GM06990 (cell line): Measurements from ENCODE around the gene SLCO1A2.
"Not testable (repeated sequence)": the region's sequence is repeated elsewhere in the genome, so short reads cannot be mapped to it uniquely, and the experiment has no call there.

Experiments used
- DNase-seq: peaks from one replicate; pipeline ENCODE4 v3.0.0-alpha.2; 2011; ENCODE audit not compliant: insufficient read length; ENCODE audit errors: extremely low read depth
- H3K27me3 ChIP-seq: replicated peaks from 2 replicates; pipeline ENCODE4 v1.6.0; 2011; ENCODE audit warnings: low read length; ENCODE audit not compliant: control insufficient read depth, insufficient read depth
- H3K36me3 ChIP-seq: 2 replicates; pipeline ENCODE4 v1.5.1; 2011; ENCODE audit warnings: low read length; ENCODE audit not compliant: control insufficient read depth, insufficient read depth
- H3K4me3 ChIP-seq: replicated peaks from 2 replicates; pipeline ENCODE4 v1.5.1; 2011; ENCODE audit warnings: low read depth, mild to moderate bottlenecking, control low read depth, low read length
- TF ChIP-seq, protein P1 (sequence below): IDR thresholded peaks from 2 replicates; pipeline ENCODE4 v1.5.1; 2011; ENCODE audit warnings: low read length, control low read depth, mild to moderate bottlenecking, inconsistent platforms; ENCODE audit not compliant: insufficient read depth, poor library complexity, severe bottlenecking

The SLCO1A2 gene

DNA sequence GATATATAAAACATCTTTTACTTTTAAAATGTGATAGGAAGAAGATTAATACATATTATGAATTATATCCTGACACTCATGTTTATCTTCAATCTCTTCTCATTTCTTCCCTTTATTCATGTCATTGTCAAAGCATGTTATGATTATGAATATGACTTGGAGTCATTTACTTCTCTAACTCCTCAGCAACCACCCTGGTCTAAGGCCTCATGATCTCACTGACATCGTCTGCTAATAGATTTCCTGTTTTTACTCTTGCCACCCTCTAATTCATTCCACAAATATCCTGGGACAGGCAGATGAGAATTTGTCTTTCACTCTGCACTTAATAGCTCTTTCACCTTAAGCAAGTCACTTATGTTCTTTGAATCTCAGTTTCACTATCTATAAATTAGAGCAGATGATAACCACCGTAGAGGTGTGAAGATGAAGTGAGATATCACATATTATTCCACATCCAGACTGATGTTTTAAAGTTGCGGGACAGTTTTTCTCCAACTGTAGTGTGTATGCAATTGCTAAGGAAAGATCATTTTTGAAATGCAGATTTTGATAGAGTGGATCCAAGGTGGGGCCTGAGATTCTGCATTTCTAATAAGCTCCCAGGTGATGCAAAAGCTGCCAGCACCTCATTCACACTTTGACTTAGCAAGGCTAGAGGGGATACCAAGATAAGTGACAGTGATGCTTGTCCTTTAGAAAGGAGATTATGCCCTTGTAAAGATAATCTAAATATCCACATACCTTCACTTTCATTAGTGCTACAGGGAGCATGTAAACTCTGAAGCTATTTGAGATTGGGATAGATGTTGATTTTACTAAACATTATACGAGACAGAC, 34.6 kb upstream of the SLCO1A2 start:
- DNase-seq = no peak
- TF ChIP-seq, protein P1, sequence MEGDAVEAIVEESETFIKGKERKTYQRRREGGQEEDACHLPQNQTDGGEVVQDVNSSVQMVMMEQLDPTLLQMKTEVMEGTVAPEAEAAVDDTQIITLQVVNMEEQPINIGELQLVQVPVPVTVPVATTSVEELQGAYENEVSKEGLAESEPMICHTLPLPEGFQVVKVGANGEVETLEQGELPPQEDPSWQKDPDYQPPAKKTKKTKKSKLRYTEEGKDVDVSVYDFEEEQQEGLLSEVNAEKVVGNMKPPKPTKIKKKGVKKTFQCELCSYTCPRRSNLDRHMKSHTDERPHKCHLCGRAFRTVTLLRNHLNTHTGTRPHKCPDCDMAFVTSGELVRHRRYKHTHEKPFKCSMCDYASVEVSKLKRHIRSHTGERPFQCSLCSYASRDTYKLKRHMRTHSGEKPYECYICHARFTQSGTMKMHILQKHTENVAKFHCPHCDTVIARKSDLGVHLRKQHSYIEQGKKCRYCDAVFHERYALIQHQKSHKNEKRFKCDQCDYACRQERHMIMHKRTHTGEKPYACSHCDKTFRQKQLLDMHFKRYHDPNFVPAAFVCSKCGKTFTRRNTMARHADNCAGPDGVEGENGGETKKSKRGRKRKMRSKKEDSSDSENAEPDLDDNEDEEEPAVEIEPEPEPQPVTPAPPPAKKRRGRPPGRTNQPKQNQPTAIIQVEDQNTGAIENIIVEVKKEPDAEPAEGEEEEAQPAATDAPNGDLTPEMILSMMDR = no peak
- Histone ChIP-seq H3K36me3 (no peaks in the 10 kb centered on the region), H3K27me3 (no peaks in the 10 kb centered on the region), H3K4me3 (no peak overlapping the region)

DNA sequence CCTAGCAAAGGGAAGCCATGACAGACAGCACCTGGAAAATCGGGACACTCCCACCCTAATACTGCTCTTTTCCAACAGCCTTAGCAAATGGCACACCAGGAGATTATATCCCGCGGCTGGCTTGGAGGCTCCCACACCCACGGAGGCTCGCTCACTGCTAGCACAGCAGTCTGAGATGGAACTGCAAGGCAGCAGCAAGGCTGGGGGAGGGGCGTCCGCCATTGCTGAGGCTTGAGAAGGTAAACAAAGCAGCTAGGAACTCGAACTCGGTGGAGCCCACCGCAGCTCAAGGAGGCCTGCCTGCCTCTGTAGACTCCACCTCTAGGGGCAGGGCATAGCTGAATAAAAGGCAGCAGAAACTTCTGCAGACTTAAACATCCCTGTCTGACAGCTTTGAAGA, 25.9 kb upstream of the SLCO1A2 start:
- H3K27me3 ChIP-seq, DNase-seq, H3K4me3 ChIP-seq, H3K36me3 ChIP-seq: not testable (repeated sequence)

DNA sequence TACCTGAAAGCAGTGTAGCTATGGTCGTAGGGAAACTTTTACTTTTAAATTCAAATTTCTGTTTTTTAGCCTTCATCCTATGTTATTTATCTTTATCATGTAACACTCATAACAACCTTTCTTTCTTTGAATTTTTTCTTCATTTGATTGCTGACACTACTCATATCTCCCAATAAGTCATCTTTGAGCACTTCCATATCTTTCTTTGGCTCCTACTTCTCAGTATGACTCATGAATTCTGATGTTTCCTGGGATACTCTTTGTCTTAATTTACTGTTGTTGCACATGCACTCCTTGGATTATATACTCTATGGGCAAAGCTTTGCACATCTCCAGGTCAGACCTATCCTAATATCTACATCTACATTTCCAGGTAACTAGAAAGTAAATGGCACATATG, 19.9 kb upstream of the SLCO1A2 start:
- Histone ChIP-seq H3K36me3 (no peaks in the 10 kb centered on the region), H3K4me3 (no peak overlapping the region), H3K27me3 (no peaks in the 10 kb centered on the region)
- no peak for DNase-seq
- TF ChIP-seq, protein P1 = no peak

DNA sequence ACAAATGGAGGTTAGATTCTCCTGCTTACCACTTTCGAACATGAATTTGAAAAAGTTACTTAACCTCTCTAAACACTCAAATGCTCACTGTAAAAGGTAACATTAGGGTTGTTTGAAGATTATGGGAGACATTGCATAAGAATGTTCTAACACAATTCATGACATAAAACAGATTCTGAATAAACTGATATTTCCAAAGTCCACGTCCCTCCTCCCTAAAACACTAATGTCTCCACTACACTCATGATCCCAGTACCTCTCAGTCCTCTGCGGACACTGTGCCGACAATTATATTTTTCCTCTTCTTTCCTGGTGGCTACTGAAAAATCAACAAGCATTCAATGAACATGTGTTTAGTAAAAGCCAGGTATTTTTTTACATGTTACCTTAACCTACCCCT, 19.2 kb upstream of the SLCO1A2 start:
- no peaks in the 10 kb centered on the region for H3K27me3 ChIP-seq
- DNase-seq = no peak
- H3K36me3 ChIP-seq = no peaks in the 10 kb centered on the region
- no peak overlapping the region for H3K4me3 ChIP-seq
- TF ChIP-seq, protein P1 = no peak

DNA sequence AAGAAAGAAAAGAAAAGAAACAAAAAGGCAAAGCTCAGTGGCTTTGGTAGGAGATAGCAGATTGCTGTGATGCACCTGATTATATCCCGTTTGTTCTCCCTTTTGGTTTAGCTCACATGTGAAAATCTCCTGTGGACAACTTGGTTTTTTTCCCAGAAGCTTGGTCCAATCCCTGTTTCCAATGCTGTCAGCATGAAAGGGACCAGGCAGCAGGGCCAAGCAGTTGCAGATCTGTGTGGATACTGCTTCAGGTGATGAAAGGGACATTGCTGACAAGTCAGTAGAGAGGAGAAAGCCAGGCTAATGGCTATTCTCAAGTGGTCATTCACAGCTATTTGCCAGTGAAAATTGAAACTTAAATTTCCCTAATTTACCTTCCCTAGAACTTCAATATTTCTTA, 18.8 kb upstream of the SLCO1A2 start:
- Histone ChIP-seq H3K27me3 (no peaks in the 10 kb centered on the region), H3K4me3 (no peak overlapping the region), H3K36me3 (no peaks in the 10 kb centered on the region)
- TF ChIP-seq, protein P1 = no peak
- DNase-seq = no peak

DNA sequence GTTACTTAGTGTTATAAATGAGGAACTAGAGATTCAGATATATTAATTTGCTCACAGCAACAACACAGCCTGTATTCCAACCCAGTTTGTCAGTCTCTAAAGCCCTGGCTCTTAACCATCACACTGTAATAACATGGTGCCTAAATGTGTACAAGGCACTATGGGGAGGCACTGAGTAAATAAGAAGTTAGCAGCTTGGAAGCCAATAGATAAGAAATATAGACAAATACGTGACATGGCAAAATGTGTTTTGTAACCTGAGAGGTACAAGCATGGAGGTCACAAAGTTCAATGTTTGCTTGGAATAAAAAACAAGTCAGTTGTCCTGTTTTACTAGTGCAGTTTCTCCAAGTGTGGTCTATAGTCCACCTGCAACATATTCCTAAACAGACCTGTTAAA, 16.3 kb upstream of the SLCO1A2 start:
- Histone ChIP-seq H3K4me3 (no peak overlapping the region), H3K27me3 (no peaks in the 10 kb centered on the region), H3K36me3 (no peaks in the 10 kb centered on the region)
- TF ChIP-seq, protein P1 = no peak
- DNase-seq = no peak
